ENCODE data around the gene CP.

The CP gene

GRCh38 chr3:149152420-149152819 lies 69.2 kb downstream of the CP start:
- Histone ChIP-seq H3K36me3 (ENCODE audit: control insufficient read depth, insufficient read depth, low read length) (no peaks in the 10 kb centered on the region), H3K4me3 (ENCODE audit: low read depth, low read length) (no peak overlapping the region), H3K9me3 (ENCODE audit: control insufficient read depth, low read length) (no peaks in the 10 kb centered on the region), H3K27me3 (ENCODE audit: control insufficient read depth, insufficient read depth, low read length) (no peaks in the 10 kb centered on the region), H3K9ac (no peak overlapping the region), H3K4me2 (ENCODE audit: low read length) (no peak overlapping the region), H3K27ac (no peak overlapping the region), H3K4me1 (no peaks in the 10 kb centered on the region), H2AFZ (no peak overlapping the region), H3K79me2 (no peaks in the 10 kb centered on the region)
- no peak for TF ChIP-seq CTCF (IDR thresholded peaks at IDR 0.05)

- Histone ChIP-seq H3K9me3 (ENCODE audit: control insufficient read depth, low read length) (no peaks in the 10 kb centered on the region), H3K9ac (no peak overlapping the region), H3K4me2 (ENCODE audit: low read length) (no peak overlapping the region), H2AFZ (no peak overlapping the region), H3K27ac (no peak overlapping the region), H3K4me1 (no peaks in the 10 kb centered on the region), H3K4me3 (ENCODE audit: low read depth, low read length) (no peak overlapping the region), H3K36me3 (ENCODE audit: control insufficient read depth, insufficient read depth, low read length) (no peaks in the 10 kb centered on the region), H3K27me3 (ENCODE audit: control insufficient read depth, insufficient read depth, low read length) (no peaks in the 10 kb centered on the region), H3K79me2 (no peaks in the 10 kb centered on the region)
- no peak for TF ChIP-seq CTCF (IDR thresholded peaks at IDR 0.05)
Measured at GRCh38 chr3:149151843-149152242, 69.8 kb downstream of the CP start.

- no peak overlapping the region for H3K27ac ChIP-seq
- no peaks in the 10 kb centered on the region for H3K27me3 ChIP-seq (ENCODE audit: control insufficient read depth, insufficient read depth, low read length)
- no peak overlapping the region for H3K4me2 ChIP-seq (ENCODE audit: low read length)
- H2AFZ ChIP-seq, result no peak overlapping the region
- no peaks in the 10 kb centered on the region for H3K9me3 ChIP-seq (ENCODE audit: control insufficient read depth, low read length)
- H3K79me2 ChIP-seq, result no peaks in the 10 kb centered on the region
- no peak for TF ChIP-seq CTCF (IDR thresholded peaks at IDR 0.05)
- no peak overlapping the region for H3K4me3 ChIP-seq (ENCODE audit: low read depth, low read length)
- H3K36me3 ChIP-seq (ENCODE audit: control insufficient read depth, insufficient read depth, low read length), result no peaks in the 10 kb centered on the region
- no peaks in the 10 kb centered on the region for H3K4me1 ChIP-seq
- no peak overlapping the region for H3K9ac ChIP-seq
Measured at GRCh38 chr3:149150436-149150835, 71.2 kb downstream of the CP start.

- Histone ChIP-seq H3K4me2 (ENCODE audit: low read length) (no peak overlapping the region), H3K27ac (no peak overlapping the region), H3K27me3 (ENCODE audit: control insufficient read depth, insufficient read depth, low read length) (no peaks in the 10 kb centered on the region), H3K4me3 (ENCODE audit: low read depth, low read length) (no peak overlapping the region), H2AFZ (no peak overlapping the region), H3K36me3 (ENCODE audit: control insufficient read depth, insufficient read depth, low read length) (no peaks in the 10 kb centered on the region), H3K9ac (no peak overlapping the region), H3K9me3 (ENCODE audit: control insufficient read depth, low read length) (no peaks in the 10 kb centered on the region), H3K4me1 (no peaks in the 10 kb centered on the region), H3K79me2 (no peaks in the 10 kb centered on the region)
- TF ChIP-seq CTCF (IDR thresholded peaks at IDR 0.05), result no peak
Measured at GRCh38 chr3:149145974-149146373, 75.7 kb downstream of the CP start.

GRCh38 chr3:149145356-149145755 lies 76.3 kb downstream of the CP start:
- Histone ChIP-seq H3K9ac (no peak overlapping the region), H3K27ac (no peak overlapping the region), H3K4me1 (no peaks in the 10 kb centered on the region), H3K4me3 (ENCODE audit: low read depth, low read length) (no peak overlapping the region), H3K79me2 (no peaks in the 10 kb centered on the region), H3K9me3 (ENCODE audit: control insufficient read depth, low read length) (no peaks in the 10 kb centered on the region), H3K4me2 (ENCODE audit: low read length) (no peak overlapping the region), H3K36me3 (ENCODE audit: control insufficient read depth, insufficient read depth, low read length) (no peaks in the 10 kb centered on the region), H3K27me3 (ENCODE audit: control insufficient read depth, insufficient read depth, low read length) (no peaks in the 10 kb centered on the region), H2AFZ (no peak overlapping the region)
- no peak for TF ChIP-seq CTCF (IDR thresholded peaks at IDR 0.05)

Measured in parathyroid adenoma (tissue), 2 donors.